GM19239 (cell line): ENCODE results near the gene HTR7.
A peak's percentile ranks its signal among the peaks of the same experiment; 100 is the strongest.
"Not testable (repeated sequence)": the region's sequence is repeated elsewhere in the genome, so short reads cannot be mapped to it uniquely, and the experiment has no call there.

ENCODE experiments used
- DNase-seq: peaks from one replicate; pipeline ENCODE4 v3.0.0; 2011; ENCODE audit warnings: low spot score; ENCODE audit not compliant: insufficient read length
- FAIRE-seq: peaks from 2 replicates; lab custom pipeline; 2011; peaks lifted over from hg19 to GRCh38; lab: Jason Lieb, UNC

Gene HTR7

DNA sequence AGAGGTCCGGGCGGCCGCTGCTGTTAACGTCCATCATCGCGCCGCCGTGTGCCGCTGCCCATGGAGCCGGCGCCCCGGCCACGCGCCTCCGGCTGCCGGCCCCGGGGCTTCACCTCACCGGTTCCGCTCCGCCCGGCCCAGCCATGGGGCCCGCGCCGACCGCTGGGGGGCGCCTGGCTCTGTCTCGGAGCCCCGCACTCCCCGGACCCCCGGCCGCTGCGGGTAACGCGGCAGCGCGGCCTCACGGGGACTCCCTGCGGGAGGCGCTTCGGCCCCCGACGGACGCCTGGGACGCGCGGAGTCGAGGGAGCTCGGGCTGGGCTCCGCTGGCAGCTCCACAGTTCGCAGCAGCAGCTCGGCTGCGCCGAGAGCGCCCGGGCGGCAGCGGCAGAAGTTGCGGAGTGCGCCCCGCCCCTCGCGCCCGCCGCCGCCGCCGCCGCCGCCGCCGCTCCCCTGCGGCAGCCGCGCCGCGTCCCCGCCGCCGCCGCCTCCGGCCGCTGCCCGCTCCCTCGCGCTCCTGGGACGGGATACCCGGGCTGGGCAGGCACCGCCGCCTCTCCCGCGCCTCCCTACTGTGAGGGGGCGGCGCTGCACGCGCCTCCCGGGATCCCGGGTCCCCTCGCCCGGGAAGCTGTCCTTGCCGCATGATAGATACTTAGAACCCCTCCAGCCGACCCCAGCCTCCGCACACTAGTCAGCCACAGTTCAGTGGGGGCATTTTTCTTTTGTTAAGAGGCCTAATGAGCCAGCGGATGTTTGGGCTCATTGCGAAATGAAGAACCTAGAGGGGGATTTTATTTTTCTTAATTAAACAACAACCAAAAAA lies at the start of gene HTR7:
TSS of gene HTR7 (minus strand) at position 405 of the 826 bp plus-strand sequence. CDS start at position 37, 368 bp downstream.
- FAIRE-seq = peak; percentile 18
- peak; percentile 64 for DNase-seq

DNA sequence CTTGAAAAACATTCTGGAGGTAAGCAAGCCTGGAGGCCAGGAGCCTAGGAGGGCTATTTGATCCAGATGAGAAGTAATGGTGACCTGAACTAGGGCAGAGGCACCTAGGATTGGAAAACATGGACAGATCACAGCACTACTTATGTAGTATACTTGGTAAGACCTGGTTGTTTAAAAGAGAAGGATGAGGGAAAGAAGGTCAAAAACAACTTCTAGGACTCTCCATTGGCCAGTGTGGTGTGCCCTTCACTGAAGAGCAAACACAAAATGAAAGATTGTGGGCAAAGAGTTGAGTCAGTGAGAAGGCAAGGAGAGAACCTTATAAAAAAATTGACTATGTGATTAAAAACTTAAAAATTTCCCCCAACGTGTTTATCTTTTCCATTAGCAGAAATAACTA lies 48.8 kb upstream of the HTR7 start:
- DNase-seq = no peak
- no peak for FAIRE-seq

DNA sequence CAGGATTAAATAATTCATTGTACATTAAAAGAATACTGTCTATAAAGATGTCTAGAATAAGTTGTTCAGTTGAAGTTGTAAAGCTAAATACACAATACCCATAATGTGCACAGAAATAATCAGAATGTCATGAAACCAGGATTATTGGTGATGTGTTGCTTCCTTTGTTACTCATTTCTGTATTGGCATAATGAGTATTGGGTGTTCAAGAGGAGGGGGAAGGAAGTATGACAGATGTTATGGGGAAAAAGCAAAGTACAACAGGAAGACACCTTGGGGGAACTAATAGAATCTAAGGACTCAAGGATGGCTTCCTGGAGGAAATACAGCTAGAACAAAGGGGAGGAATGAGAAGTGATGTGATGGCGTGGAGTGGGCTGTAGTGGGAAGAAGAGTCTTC lies 48.1 kb upstream of the HTR7 start:
- no peak for FAIRE-seq
- DNase-seq = no peak

DNA sequence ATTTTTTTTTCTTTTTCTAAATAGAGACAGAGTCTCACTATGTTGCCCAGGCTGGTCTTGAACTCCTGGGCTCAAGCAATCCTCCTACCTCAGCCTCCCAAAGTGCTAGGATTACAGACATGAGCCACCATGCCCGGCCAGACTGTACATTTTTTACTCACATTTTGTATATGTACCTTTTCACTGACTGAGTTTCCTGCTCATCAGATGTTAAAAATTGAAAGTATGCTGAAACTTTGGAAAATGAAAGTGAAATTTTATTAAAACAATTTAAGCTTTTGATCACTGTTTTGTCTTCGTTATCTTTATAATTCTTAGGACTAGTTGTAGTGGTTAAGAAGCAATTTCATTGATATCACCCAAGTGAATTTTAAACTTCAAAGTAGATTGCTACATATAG lies 39.1 kb upstream of the HTR7 start:
- FAIRE-seq, DNase-seq: not testable (repeated sequence)

DNA sequence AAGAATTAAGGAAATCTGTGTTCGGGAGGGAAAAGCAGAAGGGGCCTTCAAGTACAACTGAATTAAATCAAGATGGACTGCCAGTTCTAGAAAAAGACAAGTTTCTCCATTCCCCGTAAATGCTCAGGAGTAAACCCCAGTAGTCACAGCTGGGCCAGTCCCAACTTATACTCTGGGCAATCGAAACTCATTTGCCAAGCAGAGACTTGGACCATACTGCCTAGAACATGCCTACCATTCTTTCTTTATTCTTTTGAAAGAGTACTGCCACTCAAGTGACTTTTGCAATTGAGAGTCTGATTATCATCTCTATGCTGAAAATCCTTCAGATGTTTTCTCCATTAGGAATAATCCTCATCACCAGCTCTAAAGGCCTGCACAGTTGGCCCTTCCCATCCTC lies 35.4 kb upstream of the HTR7 start:
- no peak for DNase-seq
- no peak for FAIRE-seq

DNA sequence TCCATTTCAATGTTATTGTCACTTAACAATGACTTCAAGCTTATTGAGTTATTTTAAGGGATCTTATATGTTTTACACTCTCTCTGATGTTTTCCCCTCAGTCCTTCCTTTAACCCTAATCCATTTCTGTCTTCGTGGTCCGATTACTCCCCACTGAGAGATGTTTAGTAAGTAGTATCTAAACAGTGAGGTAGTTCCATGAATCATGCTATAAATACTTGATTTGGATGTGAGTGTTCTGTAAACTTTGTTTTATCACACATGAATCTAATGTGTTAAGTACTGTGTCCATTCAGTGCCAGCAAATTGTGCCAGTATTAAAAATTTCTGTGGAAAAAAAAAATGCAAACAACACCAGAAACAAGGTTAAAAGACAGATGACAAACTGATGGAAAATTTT lies 32.5 kb upstream of the HTR7 start:
- DNase-seq = no peak
- no peak for FAIRE-seq

DNA sequence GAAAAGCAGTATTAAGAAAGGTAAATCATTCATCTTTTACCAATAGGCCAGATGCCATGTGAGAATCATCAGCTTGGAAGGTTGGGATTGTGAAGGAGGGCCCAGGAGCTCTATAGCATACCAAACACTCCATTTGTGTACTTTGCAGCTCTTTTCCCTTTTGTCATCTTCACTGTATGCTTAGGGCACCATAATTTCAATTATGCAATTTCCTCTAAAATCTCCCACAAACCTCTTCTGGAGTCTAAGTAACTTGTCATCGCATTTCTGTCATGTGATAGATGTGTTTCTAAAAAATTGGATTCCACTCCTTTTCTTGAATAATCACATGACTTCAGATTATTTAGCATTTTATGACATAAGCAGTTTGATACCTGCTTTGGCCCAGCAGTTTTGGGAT lies 31.8 kb upstream of the HTR7 start:
- FAIRE-seq (no peak), DNase-seq (no peak)

DNA sequence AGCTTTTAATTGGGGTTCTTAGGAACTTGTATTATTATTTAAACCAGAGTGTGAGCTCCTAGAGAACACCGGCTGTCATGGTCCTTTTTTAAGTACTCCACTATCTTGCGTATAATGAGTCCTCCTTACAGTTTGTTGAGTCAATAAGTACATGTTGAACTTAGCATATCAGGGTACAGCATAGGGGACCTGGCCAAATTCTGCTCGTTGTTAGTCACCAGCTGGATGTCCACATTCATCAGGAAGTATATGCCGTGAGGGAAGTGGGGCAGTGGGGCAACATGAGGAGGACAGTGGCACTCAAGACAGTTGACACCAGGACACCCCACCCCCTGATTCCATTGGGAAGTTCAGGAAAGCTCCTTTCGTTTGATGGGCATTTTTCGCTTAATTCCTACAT lies 30.5 kb upstream of the HTR7 start:
- DNase-seq = no peak
- no peak for FAIRE-seq

DNA sequence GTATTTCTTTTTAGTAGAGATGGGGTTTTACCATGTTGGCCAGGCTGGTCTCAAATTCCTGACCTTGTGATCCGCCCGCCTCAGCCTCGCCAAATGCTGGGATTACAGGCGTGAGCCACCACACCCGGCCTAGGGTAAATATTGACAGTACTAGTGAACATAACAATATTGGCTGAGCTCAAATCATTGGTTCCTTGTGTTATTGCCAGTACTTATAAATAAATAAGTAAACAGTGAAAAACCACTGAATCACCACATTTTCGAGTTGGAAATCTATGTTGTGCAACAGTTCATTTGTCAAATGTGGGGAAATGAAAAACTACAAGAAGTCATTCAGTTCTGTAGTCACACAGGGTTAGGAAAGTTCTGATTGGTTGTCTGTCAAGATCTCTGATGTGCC lies 29.7 kb upstream of the HTR7 start:
- no peak for DNase-seq
- no peak for FAIRE-seq

DNA sequence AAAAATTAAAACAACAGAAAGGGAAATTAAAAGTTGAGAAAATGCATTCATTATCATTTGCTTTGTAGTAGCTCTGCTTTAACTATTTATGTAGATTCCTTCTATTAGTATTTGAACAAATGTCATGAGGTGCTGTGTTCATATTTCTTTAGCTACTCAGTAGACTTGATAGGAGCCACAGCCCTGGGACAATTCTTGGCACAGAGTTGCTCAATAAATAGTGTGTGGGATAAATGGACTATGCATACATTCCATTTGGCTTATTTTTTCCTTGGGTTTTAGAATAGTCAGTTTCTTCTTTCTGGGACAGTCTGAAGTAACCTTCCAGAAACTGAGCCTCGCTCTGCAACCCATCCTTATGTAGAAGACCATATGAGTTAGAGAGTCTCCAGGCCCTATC lies 27.3 kb upstream of the HTR7 start:
- FAIRE-seq (no peak), DNase-seq (no peak)

DNA sequence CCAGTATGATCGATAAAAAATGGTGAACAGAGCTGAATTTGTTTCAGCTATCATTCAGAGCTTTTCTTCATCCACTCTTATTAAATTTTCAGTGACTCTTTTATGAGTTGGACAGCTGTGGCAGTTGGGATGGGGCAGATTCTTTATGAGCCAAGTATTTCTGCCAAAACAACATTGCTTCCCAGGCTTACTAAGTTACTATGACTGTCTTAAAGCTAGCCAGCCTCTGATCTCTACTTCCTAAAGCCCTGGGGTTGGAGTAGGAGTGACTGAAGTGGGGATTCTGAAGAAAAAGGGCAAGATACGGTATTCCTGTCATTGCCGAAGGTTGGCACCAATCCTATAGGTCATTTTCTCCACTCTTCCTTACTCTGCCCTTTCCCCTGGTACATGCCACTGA lies 26.6 kb upstream of the HTR7 start:
- FAIRE-seq (no peak), DNase-seq (no peak)

DNA sequence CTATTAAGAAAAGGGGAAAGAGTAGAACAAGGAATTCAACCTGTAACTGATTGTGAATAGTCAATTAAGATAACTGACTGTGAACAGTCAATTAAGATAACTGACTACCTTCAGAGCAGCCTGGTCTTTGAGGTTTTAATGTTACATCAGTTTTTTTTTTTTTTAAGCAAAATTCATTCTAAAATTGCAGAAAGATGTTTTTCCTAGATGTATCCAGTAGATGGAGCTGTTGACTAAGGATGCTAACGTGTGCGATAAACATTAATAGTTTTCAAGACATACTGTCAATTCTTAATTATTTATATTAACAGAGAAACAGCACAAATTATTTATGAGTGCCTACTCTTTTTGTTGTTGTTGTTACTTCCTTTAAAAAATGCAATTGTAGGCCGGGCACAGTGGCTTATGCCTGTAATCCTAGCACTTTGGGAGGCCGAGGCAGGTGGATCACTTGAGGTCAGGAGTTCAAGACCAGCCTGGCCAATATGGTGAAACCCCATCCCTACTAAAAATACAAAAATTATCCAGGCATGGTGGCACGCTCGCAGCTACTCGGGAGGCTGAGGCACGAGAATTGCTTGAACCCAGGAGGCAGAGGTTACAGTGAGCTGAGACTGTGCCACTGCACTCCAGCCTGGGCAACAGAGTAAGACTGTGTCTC lies 22.4 kb upstream of the HTR7 start:
- peak; percentile 89 for FAIRE-seq
- not testable (repeated sequence) for DNase-seq

DNA sequence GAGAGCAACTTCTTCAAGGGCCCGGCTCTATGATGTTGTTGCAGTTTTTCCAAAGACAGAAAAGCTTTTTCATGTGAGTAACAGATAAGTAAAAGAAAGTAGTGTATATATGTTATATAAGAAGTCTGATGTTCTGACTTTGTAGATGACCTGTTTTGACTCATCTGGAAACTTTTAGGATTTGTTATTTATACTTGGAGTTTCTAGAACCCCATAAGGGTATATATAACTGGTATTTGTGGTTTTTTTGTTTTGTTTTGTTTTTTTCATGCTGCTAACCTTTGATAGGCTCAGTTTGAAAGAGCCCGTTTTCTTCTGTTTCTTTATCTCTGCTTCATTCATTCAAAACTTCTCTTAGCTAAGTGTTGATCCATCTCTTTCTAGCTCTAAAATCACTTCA lies 21.2 kb upstream of the HTR7 start:
- DNase-seq = no peak
- no peak for FAIRE-seq

DNA sequence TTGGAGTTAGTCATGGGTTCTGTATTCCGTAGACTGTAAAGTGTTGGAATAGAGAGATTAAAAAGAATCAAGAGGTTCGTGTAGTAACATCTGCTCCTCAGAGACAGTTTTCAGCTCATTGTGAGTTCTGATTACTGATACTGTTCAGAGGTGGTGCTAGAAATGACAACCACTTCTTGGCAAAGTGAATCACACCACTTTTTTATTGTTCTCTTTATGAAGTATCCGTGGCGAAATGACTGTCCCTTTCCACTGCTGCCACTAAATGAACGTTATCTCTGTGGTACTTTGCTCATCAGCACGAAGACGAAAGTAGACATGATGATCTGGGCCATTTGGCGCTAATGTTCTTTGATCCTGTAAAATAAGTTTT lies 14.8 kb upstream of the HTR7 start:
- DNase-seq (no peak), FAIRE-seq (no peak)

DNA sequence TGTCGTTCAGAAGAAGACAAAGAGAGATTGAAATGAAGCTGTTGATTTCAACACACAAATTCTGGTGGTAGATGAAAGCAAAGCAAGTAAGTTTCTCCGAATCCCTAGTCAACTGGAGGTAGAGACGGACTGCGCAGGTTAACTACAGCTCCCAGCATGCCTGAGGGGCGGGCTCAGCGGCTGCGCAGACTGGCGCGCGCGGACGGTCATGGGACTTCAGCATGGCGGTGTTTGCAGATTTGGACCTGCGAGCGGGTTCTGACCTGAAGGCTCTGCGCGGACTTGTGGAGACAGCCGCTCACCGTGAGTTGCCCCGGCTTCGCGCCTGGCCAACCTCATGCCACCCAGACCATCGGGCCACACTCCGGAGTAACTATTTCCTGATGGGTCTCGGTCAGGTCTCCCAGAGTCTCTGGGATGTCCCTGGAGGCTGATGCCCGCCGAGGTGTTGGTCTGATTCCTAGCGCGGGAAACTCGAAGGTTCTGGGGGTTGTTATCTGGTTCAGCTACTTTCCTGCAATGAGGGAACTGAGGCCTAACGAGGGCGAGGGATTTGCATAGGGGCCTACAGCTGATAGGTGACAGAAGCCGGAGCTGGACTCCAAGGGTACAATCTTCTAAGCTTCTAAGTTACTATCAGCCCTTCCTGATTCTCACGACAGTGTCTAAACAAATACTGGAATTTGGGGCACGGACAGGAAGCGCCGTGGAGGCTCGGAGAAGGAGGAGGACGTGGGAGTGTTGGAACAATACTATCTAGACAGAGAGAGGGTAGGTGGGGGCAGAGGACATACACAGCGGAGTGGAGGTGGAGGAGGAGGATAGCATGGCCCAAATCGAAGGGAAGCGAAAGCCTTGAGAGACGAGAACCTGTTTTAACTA lies 14.2 kb upstream of the HTR7 start, which contains the start of gene RPP30:
TSS of gene RPP30 (plus strand) at position 209 of the 882 bp plus-strand sequence. CDS start at position 222, 13 bp downstream.
- FAIRE-seq (peak; percentile 97), DNase-seq (peak; percentile 58)

DNA sequence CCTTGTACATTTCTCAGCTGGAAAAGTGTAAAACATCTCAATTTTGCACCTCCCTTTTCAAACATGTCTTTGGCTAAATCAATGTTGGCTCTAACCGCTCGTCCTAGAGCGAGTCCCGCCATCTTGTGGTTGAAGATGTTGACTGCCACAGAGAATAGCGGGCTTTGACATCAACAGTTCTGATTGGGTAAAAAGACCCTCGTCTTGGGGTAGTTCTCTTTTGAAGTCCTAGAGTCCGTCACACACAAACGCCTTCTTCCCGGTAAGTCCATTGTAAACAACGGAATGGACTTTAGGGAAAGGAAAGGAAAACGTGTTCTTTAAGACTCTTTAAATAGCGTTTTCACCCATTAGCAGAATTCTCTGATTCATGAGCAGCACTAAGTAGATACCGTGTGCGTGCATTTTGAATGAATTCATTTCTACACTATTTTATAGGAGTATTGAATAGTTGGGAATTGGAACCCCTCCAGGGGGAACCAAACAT lies 13.5 kb upstream of the HTR7 start:
- no peak for FAIRE-seq
- DNase-seq = no peak

DNA sequence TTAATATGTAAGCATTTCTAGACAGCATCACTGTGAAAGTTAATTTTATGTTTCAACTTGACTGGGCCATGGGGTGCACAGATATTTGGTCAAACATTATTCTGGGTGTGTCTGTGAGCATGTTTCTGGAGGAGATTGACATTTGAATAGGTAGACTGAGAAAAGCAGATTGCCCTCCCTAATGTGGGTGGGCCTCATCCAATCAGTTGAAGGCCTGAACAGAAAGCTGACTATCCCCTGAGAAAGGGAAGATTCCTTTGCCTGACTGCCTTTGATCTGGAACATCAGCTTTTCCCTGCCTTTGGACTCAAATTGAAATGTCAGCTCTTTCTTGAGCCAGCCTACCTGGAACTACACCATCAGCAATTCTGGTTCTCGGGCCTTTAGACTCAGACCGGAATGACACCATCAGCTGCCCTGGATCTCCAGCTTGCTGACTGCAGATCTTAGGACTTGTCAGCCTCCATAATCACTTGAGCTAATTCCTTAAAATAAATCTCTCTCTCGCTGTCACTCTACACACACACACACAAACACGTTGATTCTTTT lies 8.3 kb upstream of the HTR7 start:
- DNase-seq (no peak), FAIRE-seq (peak; percentile 39)

DNA sequence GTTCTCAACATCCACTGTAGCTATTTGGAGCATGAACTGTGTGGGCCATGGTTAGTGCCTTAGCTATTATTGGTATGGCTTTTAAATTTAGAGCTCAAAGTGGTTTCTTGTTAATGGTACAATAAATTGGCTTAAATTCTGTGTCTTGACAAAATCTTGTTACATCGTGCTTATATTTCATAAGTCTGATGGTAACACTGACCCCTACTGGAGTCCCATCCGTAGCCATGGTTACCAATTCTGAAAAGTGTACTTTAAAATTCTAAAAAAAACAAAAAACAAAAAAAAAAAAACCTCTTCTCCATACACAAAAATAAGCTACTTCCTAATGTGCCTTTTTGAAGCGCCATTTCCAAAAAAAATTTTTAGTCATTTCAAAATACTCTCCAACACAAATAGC lies 7.6 kb upstream of the HTR7 start:
- DNase-seq = no peak
- no peak for FAIRE-seq

DNA sequence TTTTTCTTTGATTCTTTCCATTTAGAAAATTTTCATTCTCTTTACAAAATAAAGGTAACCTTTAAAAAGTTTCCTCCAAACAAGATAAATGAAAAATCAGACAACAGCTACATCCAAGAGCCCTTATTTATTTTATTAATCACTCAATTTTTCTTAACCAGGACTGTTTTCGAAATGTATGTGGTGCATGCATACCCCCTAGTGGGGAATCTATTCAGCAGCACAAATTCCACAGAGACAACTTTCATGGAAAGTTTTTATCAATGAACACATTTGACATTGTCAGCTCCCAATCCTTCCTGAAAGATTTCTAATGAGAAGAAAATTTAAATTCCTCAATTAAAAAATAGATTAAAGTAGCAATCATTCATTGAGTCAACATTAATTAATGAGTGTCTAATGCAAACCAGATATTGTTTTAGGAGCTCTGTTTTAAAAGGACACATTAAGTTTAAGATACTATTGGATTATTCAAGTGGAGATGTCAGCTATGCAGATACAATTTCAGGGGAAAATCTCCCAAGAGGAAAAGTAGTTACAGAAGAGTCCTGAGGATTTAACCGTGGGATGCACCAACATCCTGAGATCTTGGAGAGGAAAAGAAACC lies 5.2 kb upstream of the HTR7 start:
- FAIRE-seq (no peak), DNase-seq (no peak)

DNA sequence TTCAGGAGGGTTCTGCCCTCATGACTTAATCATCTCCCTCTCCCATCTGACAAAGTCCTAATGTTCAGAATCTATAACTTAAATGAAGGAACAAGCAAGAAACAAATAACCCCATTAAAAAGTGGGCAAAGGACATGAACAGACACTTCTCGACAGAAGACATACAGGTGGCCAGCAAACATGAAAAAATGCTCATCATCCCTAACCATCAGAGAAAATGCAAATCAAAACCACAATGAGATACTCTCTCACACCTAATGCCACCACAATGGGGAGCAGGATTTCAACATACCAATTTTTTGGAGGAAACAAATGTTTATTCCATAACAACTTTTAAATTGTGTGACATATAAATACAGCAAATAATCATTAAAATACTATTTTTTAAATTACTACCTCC lies 3.0 kb upstream of the HTR7 start:
- DNase-seq = no peak
- FAIRE-seq = no peak
